ENCODE data around the gene NRP1. TPM values are rescaled to one million over a fixed set of nuclear protein-coding genes. Genes with fewer than 3 reads are reported as not detected.

The NRP1 gene
- total RNA-seq, 1 donor from 2014 or later: 175 TPM

DNA sequence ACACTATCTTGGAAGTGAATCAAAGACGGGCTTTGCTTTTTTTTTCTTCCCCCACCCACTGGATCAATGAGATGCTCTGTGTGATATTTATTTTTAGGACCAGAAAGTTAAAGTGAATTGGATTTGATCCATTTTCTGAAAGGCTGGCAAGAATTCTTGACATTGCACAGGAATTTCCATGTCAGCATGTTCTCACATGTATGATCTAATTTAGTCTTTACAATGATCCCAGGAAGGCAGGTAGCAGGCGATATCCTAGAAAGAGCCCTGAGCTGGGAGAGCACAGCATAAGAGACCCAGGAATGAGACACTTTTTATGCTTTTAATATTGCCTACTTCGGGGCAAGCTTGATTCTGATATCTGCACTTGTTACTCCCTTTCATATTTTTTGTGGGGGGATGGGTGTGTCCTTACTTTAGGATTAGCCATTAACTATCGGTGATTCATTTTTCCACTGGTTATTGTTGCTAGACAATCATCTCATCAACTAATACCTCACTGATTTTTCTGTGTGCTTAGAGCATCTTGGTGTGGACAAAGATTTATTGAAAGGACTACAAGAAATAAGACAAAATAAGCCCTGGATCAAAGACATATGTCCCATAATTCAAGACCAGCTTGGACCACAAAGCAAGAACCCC lies 58.1 kb downstream of the NRP1 start:
- ATAC-seq (no peak), DNase-seq (no peak)
- intact Hi-C loops (cut with micrococcal nuclease): no loop called here

DNA sequence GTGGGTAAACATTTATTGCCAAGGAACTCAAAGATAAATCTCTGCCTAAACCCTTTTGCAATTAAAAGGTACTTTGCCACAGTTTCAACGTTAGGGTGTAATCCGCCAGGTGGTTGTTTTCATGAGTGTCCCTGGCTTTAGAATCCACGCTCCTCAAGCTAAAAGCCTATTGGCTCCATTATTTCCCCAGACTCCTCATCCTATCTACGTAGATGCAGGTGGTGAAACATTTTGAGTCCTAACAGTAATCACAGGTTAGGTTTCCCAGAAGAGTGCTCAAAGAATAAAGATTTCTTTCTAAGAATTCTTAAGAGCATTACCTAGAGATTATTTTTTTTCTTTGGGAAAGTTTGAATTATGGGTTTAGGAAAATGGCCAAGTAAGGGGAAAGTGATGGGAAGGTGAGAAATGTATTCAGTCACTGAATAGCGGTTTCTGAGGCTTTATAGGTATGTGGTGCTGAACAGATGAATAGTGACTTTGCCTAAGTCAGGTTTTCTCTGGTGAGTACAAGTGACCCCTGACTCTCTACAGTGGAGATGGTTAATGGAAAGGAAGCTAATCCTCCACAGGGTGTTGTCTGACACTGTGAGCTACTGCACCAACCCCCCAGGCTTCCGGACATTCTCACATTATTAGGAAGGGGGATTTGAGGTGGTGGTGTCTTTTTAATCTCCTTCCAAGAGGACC lies 60.2 kb downstream of the NRP1 start:
- DNase-seq: no peak
- no peak for ATAC-seq
- intact Hi-C loops (cut with micrococcal nuclease): no loop called here

DNA sequence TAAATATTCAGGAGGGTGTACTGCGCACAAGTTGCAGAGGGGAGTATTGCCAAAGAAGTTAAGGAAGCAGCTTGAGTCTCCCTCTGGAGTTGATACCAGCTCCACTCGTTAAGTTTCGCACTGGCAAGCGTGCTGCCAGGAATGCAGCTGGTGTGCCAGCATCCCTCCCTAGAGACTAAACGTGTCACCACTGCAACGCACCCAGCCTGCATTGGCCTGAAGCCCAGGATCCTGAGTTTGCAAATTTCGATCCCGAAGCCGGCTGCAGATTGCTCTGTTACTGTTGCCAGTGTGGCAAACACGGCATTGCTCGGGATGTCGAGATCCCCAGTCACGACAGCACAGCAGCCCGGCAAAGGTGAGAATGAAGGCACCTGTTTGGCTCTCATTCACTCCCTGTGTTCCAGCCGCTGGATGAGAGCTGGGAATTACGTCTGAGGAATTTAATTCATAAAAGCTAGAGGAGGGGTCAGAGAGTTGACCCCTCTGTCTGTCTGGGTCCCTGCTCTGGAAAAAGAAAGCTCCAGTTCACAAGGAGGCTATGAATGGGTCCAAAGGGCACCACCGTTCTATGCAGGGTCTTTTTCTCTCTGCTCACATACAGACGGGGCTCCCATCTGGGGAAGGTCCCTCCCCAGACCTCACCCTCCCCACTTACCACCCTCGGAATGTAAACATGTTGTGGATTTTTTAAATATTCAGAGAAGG lies 61.0 kb downstream of the NRP1 start:
- DNase-seq (peak; percentile 92), ATAC-seq (peak; percentile 92)
- intact Hi-C loops (cut with micrococcal nuclease): no loop called here

DNA sequence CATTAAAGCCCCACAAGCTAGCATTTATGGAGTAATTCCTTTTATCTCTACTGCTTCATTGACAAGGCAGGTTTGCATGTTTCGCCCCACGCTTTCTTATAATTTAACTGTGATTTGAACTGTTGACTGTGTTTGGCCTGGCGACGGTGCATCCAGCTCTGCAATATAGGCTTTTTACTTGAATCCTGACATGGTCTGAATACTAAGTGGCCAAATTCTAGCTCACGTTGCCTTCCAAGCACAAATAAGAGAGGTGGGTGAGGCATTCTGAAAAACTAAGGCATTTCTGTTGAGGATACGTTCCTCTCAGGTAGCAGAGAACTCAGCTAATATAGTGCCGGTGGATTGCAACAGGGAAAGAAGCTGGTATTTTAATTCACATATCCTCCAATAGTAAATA lies 61.8 kb downstream of the NRP1 start:
- DNase-seq: no peak
- intact Hi-C loops (cut with micrococcal nuclease): no loop called here
- no peak for ATAC-seq

DNA sequence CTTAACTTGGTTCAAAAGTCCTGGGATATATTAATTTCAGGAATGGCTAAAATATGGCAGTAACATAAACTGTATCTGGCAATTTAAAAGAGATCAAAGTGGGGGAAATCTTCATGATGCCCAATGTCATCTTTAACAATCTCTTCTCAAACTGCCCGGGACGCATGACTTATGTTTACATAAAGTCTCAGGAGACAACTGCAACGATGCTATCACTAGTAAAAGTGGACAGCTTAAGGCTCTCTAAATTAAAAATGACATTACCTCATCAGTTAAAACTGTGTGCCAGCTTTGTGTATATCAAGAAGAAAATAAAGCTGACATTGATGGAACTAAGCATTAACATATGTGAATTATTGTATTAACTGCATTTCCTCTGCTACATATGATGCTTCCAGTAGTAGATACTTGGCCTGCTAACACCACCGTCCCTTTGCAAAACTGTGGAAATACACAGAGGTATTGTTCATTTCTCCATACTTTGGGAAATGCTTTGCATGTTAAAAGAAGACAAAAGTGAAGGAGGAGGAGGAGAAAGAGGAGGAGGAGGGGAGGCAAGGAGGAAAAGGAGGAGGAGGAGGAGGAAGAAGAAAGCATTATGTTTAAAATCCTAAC lies 62.4 kb downstream of the NRP1 start:
- intact Hi-C loops (cut with micrococcal nuclease): no loop called here
- DNase-seq (no peak), ATAC-seq (no peak)

DNA sequence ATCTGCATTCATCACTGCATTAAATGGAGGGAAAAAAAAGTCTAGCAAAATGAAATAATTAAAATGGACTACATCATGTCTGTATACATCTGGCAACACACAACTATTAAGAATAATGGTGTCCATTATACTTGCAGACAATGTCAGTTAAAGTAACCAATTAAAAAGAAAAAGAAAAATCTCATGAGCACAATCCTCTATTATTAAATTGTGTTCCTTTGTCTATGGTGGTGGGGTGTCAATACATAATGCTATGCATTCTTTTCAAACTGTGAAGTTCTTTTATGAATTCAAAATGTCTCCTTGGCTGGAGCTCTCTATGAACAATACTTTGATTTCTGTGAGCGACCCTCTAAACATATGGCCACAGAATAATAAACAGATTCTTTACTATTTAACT lies 63.5 kb downstream of the NRP1 start:
- ATAC-seq (no peak), DNase-seq (no peak)
- intact Hi-C loops (cut with micrococcal nuclease): no loop called here

DNA sequence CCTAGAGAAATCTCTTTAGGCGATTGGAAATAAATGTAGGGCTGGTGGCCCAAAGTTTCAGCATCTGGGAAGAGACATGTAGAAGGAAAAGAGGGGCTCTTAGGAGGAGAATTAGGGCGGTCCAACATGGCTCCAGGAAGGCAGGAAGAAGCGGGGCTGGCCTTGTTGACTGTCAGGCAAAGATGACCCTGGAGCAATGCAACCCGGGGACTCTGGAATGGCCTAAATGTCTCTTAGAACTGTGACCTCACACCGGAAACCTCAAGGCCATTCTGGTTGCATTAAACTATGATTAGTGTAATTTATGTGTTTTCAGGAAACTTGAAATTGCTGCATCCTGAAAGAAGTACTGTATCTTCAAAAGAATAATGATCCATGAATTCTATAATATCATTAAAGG lies 66.8 kb downstream of the NRP1 start:
- ATAC-seq (no peak), DNase-seq (no peak)
- intact Hi-C loops (cut with micrococcal nuclease): no loop called here

DNA sequence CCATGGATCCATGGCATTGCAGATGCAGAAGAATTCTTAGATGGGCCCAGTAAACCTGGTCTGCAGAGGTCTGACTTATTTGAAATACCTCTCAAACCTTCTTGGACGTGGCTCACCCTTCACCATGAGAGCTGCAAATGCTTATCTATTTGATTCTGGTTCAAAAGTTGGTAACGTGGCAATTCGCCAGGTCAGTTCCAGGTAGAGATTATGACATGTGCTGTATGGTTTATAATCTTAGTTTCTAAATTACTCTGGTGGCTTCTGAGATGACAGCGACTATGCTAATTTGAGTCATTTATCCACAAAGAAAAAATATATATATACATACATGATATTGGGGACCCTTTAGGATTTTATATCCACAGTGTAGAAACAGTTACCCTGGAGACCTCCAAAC lies 68.8 kb downstream of the NRP1 start:
- DNase-seq: no peak
- intact Hi-C loops (cut with micrococcal nuclease): no loop called here
- peak; percentile 31 for ATAC-seq

DNA sequence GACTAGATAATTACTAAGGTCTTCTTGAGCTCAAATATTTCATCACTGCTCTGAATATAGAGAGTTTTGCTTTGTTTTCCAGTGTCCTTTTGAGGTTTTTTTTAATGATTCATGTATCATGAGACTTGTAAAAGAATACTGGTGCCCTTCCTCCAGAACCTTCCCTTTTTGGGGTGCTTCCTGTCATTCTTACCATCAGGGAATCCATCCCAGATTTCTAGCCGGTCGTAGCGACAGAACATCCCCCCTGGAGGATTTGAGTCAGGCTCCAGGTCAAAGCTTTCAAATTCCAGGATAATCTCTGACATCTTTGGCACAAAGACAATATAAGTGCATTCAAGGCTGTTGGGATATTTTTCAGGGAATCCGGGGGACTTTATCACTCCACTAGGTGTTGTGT lies 71.0 kb downstream of the NRP1 start:
- intact Hi-C loops (cut with micrococcal nuclease): no loop called here
- DNase-seq (no peak), ATAC-seq (no peak)

DNA sequence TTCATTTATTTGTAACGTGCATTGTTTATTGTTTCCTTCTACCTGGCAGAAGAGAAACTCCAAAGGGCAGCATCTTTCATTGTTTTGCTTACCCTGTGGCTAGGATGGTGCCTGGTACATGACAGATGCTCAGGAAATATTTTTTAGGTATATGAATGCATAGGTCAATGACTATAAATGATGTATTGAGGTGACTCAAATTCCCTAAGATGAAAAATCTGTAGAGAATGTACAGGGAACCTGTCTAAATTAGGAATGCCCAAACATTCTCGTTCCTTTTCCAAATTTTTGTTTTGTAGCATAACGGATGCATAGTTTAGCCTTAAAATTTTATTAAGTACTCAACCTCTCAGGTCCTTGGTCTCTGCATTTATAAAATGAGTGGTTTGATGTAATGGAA lies 71.6 kb downstream of the NRP1 start:
- intact Hi-C loops (cut with micrococcal nuclease): no loop called here
- DNase-seq (no peak), ATAC-seq (no peak)

DNA sequence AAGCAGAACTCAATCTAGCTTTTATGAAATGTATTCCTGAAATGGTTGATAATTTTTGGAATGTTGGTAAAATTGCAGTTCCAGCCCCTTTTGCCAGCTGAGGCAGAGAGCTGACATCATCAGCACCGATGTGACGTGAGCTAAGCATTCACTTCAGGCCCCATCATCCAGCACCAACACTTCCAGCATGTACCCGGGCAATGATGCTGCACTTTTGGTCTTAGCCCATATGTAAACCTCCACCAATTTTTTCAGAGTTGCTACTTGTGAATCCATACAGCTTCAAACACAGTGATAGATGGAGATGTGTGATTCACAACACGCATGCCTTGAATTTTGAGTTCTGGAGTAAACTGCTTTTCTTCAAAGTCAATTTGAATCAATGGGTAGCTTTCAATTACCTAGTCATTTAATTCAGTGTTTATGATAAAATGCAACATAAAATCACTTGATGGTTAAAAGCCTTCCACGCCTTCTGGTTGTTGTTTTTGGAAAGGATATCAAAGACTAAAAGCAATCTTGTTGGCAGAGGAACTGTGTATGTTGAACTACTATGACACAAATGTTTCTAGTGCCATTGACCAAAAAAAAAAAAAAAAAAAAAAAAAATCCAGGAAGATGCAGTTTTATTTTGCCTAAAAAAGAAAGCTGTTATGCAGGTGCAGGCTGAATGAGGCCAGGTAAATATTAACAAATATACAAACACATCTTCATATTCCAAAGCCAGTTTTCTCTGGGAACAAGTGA lies 73.9 kb downstream of the NRP1 start:
- intact Hi-C loops (cut with micrococcal nuclease): no loop called here
- no peak for DNase-seq
- no peak for ATAC-seq

DNA sequence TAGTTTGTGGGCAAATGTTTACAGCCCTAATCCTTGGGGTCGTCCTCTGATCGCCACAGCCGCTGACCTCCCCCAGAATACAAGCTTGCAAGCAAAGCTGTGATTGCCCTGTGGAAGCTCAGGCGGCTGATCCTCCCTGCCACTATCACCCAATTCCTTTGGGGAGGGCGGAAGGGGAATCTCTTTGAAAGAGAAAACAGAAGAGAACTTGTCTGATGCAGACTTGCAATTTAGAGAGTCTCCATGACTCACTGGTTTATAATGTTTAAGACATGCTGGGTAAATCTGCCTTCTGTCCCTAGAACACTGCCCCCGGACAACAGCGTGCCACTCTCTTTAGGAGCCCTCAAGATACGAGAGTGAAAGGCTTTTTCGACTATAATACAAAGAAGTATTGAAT lies 75.5 kb downstream of the NRP1 start:
- DNase-seq: no peak
- intact Hi-C loops (cut with micrococcal nuclease): no loop called here
- ATAC-seq: peak; percentile 38

DNA sequence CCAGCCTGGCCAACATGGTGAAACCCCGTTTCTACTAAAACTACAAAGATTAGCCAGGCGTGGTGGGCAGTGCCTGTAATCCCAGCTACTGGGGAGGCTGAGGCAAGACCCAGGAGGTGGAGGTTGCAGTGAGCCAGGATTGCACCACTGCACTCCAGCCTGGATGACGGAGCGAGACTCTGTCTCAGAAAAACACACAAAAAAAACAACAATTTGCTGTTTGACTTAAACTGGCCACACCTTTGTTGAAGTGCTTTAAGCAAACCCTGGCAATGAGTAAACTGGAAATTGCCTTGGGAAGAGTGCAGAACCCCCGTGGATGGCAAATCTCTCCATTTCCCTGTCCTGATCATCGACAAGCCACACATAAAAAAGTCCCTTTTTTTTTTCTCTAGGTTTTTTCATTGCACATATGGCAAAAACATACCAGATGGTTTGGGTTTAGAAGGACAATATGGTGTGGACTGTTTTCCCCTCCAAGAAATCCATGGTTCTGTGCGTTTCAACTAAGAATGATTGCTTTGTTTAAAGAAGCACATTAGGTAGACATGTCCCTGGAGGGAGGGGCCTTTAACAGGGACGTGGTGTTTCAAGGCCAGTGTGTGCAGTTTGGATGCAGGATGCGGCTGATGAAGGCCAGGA lies 76.9 kb downstream of the NRP1 start:
- DNase-seq: no peak
- ATAC-seq: no peak

DNA sequence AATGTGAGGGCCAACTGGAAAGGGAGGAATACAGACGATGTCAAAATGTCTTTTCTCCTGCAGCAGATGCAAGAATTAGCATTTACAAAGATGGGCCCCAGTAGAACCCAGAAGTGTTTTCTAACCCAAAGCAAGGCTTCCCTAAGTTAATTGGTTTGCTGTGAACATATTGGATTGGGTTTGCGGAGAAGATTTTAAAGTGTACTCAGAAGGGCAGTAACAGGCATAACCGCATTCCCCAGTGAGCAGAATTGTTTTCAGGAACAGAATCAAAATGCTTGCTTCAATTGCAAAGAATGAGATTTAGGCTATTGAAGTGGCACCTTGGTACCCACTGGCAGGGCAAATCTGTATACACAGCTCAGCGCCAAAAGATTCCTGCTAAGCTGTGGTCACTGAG lies 78.0 kb downstream of the NRP1 start:
- intact Hi-C loops (cut with micrococcal nuclease): no loop called here
- ATAC-seq (no peak), DNase-seq (no peak)

More for the DNA sequence above, 76.9 kb downstream of the NRP1 start:
- intact Hi-C loops (cut with micrococcal nuclease): no loop called here

DNA sequence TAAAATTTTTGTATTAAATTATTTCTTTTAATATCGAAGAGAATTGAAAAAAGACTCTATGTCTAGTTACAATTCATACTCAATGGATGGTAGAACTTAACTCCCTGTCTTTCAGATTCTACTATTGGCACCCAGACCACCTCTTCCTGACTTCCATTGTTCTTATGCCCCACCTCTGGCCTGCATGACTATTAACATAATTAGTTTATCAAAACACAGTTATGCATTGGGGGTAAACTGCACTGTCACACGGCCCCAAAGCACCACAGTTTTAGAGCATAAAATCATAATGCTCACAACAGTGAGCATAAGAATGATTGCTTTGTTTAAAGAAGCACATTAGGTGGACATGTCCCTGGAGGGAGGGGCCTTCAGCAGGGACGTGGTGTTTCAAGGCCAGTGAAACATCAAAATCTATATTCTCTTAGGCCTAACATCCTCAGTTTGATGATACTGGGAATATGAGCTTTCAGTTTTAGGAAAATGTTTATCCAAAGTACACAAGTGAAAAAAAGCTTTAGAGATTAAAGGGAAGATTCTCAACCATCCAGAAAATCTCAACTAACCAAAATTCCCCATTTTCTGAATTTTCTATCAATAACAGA lies 79.8 kb downstream of the NRP1 start:
- no peak for DNase-seq
- intact Hi-C loops (cut with micrococcal nuclease): no loop called here
- ATAC-seq: no peak

DNA sequence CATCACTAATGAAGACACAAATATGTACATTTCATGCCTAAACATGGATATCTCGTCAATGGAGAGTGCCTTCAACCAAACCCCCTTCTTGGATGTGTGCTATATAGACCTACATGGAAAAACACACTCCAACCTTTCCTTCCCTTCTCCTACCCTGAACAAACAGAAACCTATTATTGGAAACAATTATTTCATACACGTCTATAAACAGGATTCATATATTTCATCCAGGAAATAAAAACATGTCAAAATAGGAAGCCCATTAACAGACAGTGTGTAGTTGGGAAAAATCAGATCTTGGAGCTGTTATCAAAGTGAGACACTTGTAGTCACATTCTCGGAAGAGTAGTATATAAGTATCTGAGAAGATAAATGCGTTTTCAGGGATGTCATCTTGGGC lies 81.1 kb downstream of the NRP1 start:
- intact Hi-C loops (cut with micrococcal nuclease): no loop called here
- ATAC-seq: no peak

DNA sequence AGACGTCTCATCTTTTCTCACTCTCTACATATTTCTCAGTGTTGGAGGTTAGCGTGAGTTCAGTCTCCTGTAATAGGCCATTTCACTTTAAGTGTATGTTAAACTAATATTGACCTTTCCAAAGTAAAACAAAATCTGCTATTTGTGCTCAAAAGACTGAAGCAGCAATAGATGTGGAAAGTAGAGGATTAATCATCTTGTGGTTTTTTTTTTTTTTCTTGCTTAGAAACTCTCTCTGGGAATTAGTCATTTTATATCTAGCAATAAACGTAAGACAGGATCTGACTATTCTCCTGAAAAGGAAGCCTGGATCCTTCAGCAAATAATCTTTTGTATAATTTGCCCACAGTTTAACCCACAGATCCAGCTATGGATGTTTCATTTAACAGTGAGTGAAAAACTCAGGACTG lies 81.7 kb downstream of the NRP1 start:
- intact Hi-C loops (cut with micrococcal nuclease): no loop called here
- DNase-seq: no peak
- no peak for ATAC-seq

More for the DNA sequence above, 81.1 kb downstream of the NRP1 start:
- DNase-seq: no peak

DNA sequence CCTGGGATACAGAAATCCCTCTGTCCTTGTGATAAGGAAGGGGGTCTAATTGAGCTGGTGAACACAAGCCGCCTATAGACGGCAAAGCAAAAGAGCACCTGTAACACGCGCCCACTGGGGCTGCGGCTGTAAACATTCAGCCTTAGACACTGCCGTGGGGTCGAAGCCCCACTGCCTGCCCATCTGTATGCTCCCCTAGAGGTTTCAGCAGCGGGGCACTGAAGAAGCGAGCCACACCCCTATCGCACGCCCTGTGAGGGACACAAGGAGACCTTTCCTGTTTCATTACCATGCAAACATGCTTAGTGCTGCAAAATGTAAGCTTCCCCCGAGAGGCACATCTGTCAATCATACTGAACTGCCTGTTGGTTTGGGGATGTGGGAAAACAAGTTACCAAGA lies 82.1 kb downstream of the NRP1 start:
- DNase-seq: no peak

More for the DNA sequence above, 82.1 kb downstream of the NRP1 start:
- intact Hi-C loops (cut with micrococcal nuclease): no loop called here
- no peak for ATAC-seq

All from left ventricle myocardium superior (tissue), 1 donor.